Lower leg skin (tissue), 4 donors: ENCODE data around the gene WDR43. TPM values are rescaled to one million over a fixed set of nuclear protein-coding genes. Genes with fewer than 3 reads are reported as not detected.
A peak's percentile ranks its signal among the peaks of the same experiment; 100 is the strongest.

Source experiments
- DNase-seq, 2 donors: peaks; one replicate each; pipeline ENCODE4 v3.0.0-alpha.2; 2019; ENCODE audit warnings: low spot score in 2 of 2
- H3K4me3 ChIP-seq: fragments of 200-600 bp; sonication (generic); 2 replicates; pipeline ENCODE4 v1.5.1; 2017; ENCODE audit warnings: mild to moderate bottlenecking, low read depth; ENCODE audit not compliant: poor library complexity, severe bottlenecking
- POLR2A ChIP-seq, 2 donors: fragments of 450-650 bp; IDR thresholded peaks; one replicate each; pipeline ENCODE4 v1.6.1; 2016 to 2017; ENCODE audit warnings: antibody characterized with exemption in 2 of 2, mild to moderate bottlenecking in 1 of 2, moderate library complexity in 1 of 2
- WGBS, 2 donors: methylation state at CpG; one replicate each; pipeline ENCODE4 v1.1.5; 2018; 5-methylcytosine and 5-hydroxymethylcytosine counted together
- intact Hi-C: fragments of 100-400 bp; cut with DNase I; formaldehyde crosslinking; loops from one replicate; pipeline ENCODE4 v1.15.0; 2023; ENCODE audit warnings: low total_unique reads
- total RNA-seq, 4 donors: library from RNA; depleted of rRNA; stranded (reverse); fragments of >200 nt; gene quantifications; one replicate each; pipeline ENCODE4 v1.1.0, GENCODE V29; 2016
- TF ChIP-seq, protein P1 (sequence below), 3 donors: fragments of 450-650 bp; IDR thresholded peaks; one replicate each; pipeline ENCODE4 v1.5.1; 2016; ENCODE audit warnings: antibody characterized with exemption in 3 of 3, mild to moderate bottlenecking in 3 of 3, moderate library complexity in 2 of 3

WDR43 gene
- total RNA-seq, 4 donors from 2014 or later, result 40.8 to 65.5 (median 43.2) TPM

DNA sequence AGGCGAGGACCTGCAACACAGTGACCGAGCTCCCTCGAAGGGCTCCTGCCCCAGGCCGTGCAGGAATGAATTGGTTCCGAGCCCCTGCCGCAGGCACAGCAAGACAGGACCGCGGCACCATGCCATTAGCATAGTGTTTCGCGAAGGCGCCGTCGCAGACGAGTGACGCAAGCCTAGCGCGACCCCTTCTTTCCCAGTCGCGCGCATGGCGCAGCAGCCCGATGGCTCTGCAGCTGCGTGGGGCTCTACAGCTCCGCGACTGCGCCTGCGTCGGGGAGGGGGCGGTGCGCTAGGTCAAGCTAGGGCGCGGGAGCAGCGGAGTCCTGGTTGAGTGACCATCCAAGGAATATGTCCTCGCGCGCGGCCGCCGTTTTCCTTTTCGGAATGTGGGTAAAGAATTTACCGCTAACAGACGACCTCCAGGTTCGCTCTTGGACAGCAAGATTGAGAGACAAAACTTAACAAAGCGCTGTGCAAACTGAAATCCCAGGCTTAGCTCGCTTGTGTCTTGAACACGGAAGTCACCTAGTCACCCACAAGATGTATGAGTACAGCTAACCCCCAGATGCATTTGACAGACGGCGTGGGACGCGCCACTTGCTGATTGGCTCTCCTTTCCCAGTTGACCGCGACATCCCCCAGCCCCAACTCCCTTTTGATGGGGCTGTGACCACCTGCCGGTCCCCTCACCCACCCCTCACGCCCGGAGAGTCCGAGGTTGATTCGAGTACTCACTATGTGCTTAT is 24.1 kb upstream of the WDR43 start, which contains the start of gene TRMT61B:
Gene TRMT61B, minus strand, starts transcription at position 164 of the 746 bp plus-strand sequence. Its CDS starts 32 bp downstream, at position 132.
- no peak for TF ChIP-seq POLR2A (IDR thresholded peaks at IDR 0.05)
- TF ChIP-seq, protein P1, sequence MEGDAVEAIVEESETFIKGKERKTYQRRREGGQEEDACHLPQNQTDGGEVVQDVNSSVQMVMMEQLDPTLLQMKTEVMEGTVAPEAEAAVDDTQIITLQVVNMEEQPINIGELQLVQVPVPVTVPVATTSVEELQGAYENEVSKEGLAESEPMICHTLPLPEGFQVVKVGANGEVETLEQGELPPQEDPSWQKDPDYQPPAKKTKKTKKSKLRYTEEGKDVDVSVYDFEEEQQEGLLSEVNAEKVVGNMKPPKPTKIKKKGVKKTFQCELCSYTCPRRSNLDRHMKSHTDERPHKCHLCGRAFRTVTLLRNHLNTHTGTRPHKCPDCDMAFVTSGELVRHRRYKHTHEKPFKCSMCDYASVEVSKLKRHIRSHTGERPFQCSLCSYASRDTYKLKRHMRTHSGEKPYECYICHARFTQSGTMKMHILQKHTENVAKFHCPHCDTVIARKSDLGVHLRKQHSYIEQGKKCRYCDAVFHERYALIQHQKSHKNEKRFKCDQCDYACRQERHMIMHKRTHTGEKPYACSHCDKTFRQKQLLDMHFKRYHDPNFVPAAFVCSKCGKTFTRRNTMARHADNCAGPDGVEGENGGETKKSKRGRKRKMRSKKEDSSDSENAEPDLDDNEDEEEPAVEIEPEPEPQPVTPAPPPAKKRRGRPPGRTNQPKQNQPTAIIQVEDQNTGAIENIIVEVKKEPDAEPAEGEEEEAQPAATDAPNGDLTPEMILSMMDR (IDR thresholded peaks at IDR 0.05), result no peak
- peak within 1 kb of the TSS; percentile 98 for H3K4me3 ChIP-seq
- intact Hi-C loops, result no loop called here
- DNase-seq, result peak; percentile 94 to 99
- 1% methylated on average over 43 to 56 of the region's 57 CpGs for WGBS, 2 donors

DNA sequence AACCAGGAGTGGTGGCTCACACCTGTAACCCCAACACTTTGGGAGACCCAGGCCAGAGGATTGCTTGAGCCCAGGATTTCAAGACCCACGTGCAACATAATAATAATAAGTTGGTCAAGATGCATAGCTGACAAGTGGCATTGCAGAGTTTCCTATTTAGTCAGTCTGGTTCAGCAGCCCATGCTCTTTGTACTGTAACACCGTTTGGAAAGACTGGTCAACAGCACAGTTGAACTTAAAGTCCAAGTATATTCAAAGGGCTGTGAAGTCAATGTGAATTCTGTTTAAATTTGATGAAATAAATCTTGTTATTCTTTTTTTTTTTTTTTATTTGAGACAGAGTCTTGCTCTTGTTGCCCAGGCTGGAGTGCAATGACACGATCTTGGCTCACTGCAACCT is 22.8 kb upstream of the WDR43 start:
- no peak for DNase-seq
- no peak for TF ChIP-seq POLR2A (IDR thresholded peaks at IDR 0.05)
- TF ChIP-seq, protein P1 (IDR thresholded peaks at IDR 0.05), result no peak
- no peak overlapping the region for H3K4me3 ChIP-seq
- 81 to 89% methylated on average over 3 of the region's 3 CpGs for WGBS, 2 donors
- intact Hi-C loops, result no loop called here

DNA sequence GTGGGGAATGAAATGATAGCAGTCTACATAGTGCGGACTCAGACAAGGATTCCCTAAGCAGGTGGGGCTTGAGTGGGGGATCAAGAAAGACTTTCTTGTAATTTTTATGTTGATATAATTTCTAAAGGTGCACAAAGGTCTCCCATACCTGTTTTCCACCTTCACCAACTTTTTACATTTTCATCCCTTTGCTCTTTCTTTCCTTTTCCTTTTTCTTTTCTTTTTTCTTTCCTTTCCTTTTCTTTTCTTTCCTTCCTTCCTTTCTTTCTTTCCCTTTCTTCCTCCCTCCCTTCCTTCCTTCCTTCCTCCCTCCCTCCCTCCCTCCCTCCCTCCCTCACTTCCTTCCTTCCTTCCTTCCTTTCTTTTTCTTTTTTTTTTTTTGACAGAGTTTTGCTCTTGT is 14.3 kb upstream of the WDR43 start:
- intact Hi-C loops, result no loop called here
- 86 to 94% methylated on average over 1 of the region's 1 CpG for WGBS, 2 donors

DNA sequence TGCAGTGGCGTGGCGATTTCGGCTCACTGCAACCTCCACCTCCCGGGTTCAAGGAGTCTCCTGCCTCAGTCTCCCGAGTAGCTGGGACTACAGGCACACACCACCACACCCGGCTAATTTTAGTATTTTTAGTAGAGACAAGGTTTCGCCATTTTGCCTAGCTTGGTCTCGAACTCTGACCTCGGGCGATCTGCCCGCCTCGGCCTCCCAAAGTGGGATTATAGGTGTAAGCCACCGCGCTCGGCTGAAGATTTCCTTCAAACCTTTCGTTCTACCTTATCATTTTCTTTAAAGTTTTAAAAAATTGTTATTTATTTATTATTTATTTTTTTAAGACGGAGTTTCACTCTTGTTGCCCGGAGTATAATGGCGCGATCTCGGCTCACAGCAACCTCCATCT is 979 bp upstream of the WDR43 start:
- intact Hi-C loops, result no loop called here
- TF ChIP-seq, protein P1 (IDR thresholded peaks at IDR 0.05), result no peak
- WGBS, 2 donors, result 90 to 93% methylated on average over 21 of the region's 21 CpGs

More for the DNA sequence above, 14.3 kb upstream of the WDR43 start:
- no peak overlapping the region for H3K4me3 ChIP-seq
- no peak for DNase-seq
- no peak for TF ChIP-seq POLR2A (IDR thresholded peaks at IDR 0.05)
- TF ChIP-seq, protein P1 (IDR thresholded peaks at IDR 0.05), result no peak

DNA sequence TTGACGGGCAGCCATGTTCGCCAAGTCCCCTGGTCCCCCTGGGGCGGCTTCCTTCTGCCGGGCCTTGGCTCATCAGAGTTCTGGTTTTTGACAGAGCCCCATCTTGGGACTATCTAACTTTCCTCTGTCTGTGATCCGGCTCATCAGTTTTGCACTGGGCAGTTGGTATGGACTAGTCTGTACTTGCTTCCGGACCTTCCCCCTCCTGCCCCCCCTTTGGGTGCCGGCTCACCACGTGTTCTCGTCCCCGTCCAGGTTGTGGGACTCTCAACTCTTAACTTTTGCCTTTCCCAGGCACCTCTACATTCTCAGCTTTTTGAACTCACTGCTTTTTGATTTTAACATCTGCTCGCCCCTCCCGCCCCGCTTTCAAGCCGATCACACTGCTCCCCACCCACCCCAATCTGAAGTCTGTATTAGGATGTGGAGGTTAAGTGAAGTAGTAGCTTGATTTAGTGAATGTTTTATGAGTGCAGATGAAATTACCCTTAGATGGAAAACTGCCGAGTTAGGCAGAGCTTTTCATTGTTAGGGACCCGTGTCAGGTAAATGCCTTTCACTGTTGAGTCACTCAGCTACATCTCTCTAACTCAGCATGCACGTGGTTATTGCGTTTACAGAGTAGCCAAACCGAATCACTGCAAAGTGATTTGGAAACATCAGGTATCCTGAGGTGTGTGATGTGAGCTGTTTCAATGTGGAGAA is 874 bp downstream of the WDR43 start:
- peak overlapping the region; percentile 96 for H3K4me3 ChIP-seq
- peak; percentile 20 to 86 for DNase-seq
- intact Hi-C loops, result no loop called here
- TF ChIP-seq POLR2A (IDR thresholded peaks at IDR 0.05), result no peak
- TF ChIP-seq, protein P1 (IDR thresholded peaks at IDR 0.05), result no peak
- 0 to 1% methylated on average over 18 to 19 of the region's 19 CpGs for WGBS, 2 donors

More for the DNA sequence above, 979 bp upstream of the WDR43 start:
- H3K4me3 ChIP-seq, result no peak overlapping the region
- no peak for DNase-seq
